GM21825 (cell line): ENCODE results near the gene NDOR1.

Source experiments
- ATAC-seq: cut with Tn5 transposase; IDR thresholded peaks from one replicate; pipeline ENCODE4 v1.9.1; 2021; ENCODE audit warnings: mild to moderate bottlenecking, moderate library complexity; ENCODE audit not compliant: unreplicated experiment

Gene NDOR1

GRCh38 chr9:137205126-137206069 is at the start of gene NDOR1, which contains the start of gene TMEM203:
TSS of gene NDOR1 (plus strand) at chr9:137205700. CDS start at chr9:137205778, 78 bp downstream.
TSS of gene TMEM203 (minus strand) at chr9:137205648. CDS start at chr9:137205414, 234 bp downstream.
- ATAC-seq: peak; percentile 38

GRCh38 chr9:137156567-137157375 is 48.7 kb upstream of the NDOR1 start:
- no peak for ATAC-seq

GRCh38 chr9:137157618-137158415 is 47.7 kb upstream of the NDOR1 start:
- no peak for ATAC-seq

GRCh38 chr9:137158625-137159024 is 46.9 kb upstream of the NDOR1 start:
- ATAC-seq: no peak

- ATAC-seq: no peak
These were observed 46.1 kb upstream of the NDOR1 start for GRCh38 chr9:137159105-137160053.

GRCh38 chr9:137160054-137160425 is 45.5 kb upstream of the NDOR1 start:
- ATAC-seq: no peak

GRCh38 chr9:137160716-137161557 is 44.6 kb upstream of the NDOR1 start:
- no peak for ATAC-seq

- ATAC-seq: no peak
These were observed 43.7 kb upstream of the NDOR1 start for GRCh38 chr9:137161558-137162486.

GRCh38 chr9:137162505-137163364 is 42.8 kb upstream of the NDOR1 start:
- no peak for ATAC-seq

GRCh38 chr9:137163365-137163715 is 42.2 kb upstream of the NDOR1 start:
- ATAC-seq: no peak

GRCh38 chr9:137163805-137164204 is 41.7 kb upstream of the NDOR1 start:
- no peak for ATAC-seq

GRCh38 chr9:137164370-137165249 is 40.9 kb upstream of the NDOR1 start:
- ATAC-seq: no peak

- ATAC-seq: no peak
These were observed 40.2 kb upstream of the NDOR1 start for GRCh38 chr9:137165250-137165836.

- ATAC-seq: no peak
These were observed 38.9 kb upstream of the NDOR1 start for GRCh38 chr9:137166380-137167229.
